GM18498 (cell line): ENCODE measurements around the gene ASGR2.
"Not testable (repeated sequence)": the region's sequence is repeated elsewhere in the genome, so short reads cannot be mapped to it uniquely, and the experiment has no call there.

ENCODE experiments used
- ATAC-seq: cut with Tn5 transposase; IDR thresholded peaks from one replicate; pipeline ENCODE4 v1.9.1; 2021; ENCODE audit warnings: mild to moderate bottlenecking, moderate library complexity; ENCODE audit not compliant: unreplicated experiment

ASGR2 gene

GRCh38 chr17:7100641-7101379 lies 13.8 kb downstream of the ASGR2 start:
- not testable (repeated sequence) for ATAC-seq

- ATAC-seq, result no peak
Observed at GRCh38 chr17:7098802-7099459, 15.7 kb downstream of the ASGR2 start.

- no peak for ATAC-seq
Observed at GRCh38 chr17:7097940-7098339, 16.7 kb downstream of the ASGR2 start.

- no peak for ATAC-seq
Observed at GRCh38 chr17:7095625-7096024, 19.0 kb downstream of the ASGR2 start.

- ATAC-seq, result no peak
Observed at GRCh38 chr17:7094652-7095019, 20.0 kb downstream of the ASGR2 start.

GRCh38 chr17:7091311-7092005 lies 23.2 kb downstream of the ASGR2 start:
- not testable (repeated sequence) for ATAC-seq

GRCh38 chr17:7089570-7089969 lies 25.1 kb downstream of the ASGR2 start:
- not testable (repeated sequence) for ATAC-seq

GRCh38 chr17:7088442-7088841 lies 26.2 kb downstream of the ASGR2 start:
- ATAC-seq, result not testable (repeated sequence)

GRCh38 chr17:7084088-7084487 lies 30.5 kb downstream of the ASGR2 start:
- no peak for ATAC-seq

- no peak for ATAC-seq
Observed at GRCh38 chr17:7083592-7083991, 31.0 kb downstream of the ASGR2 start.

GRCh38 chr17:7081341-7082062 lies 33.1 kb downstream of the ASGR2 start:
- ATAC-seq, result no peak

GRCh38 chr17:7080456-7081041 lies 34.1 kb downstream of the ASGR2 start:
- ATAC-seq, result no peak

- ATAC-seq, result no peak
Observed at GRCh38 chr17:7079581-7080455, 34.8 kb downstream of the ASGR2 start, which contains the start of gene CLEC10A. TSS of gene CLEC10A (minus strand) at chr17:7080251. CDS start at chr17:7078812, 1,439 bp downstream.

- ATAC-seq, result no peak
Observed at GRCh38 chr17:7078711-7079110, 35.9 kb downstream of the ASGR2 start.

- no peak for ATAC-seq
Observed at GRCh38 chr17:7077911-7078546, 36.6 kb downstream of the ASGR2 start.

GRCh38 chr17:7074931-7075330 lies 39.7 kb downstream of the ASGR2 start:
- no peak for ATAC-seq

- no peak for ATAC-seq
Observed at GRCh38 chr17:7072406-7072805, 42.2 kb downstream of the ASGR2 start.

GRCh38 chr17:7070712-7071111 lies 43.9 kb downstream of the ASGR2 start:
- no peak for ATAC-seq

GRCh38 chr17:7068268-7068667 lies 46.4 kb downstream of the ASGR2 start:
- no peak for ATAC-seq
